GM15510 (cell line): ENCODE measurements around the gene DCDC1.

Experiments
- POLR2A ChIP-seq: IDR thresholded peaks from 3 replicates; pipeline ENCODE4 v1.6.1; 2011; ENCODE audit warnings: borderline replicate concordance; ENCODE audit not compliant: insufficient read length; ENCODE audit errors: extremely low read depth

DCDC1 gene

DNA sequence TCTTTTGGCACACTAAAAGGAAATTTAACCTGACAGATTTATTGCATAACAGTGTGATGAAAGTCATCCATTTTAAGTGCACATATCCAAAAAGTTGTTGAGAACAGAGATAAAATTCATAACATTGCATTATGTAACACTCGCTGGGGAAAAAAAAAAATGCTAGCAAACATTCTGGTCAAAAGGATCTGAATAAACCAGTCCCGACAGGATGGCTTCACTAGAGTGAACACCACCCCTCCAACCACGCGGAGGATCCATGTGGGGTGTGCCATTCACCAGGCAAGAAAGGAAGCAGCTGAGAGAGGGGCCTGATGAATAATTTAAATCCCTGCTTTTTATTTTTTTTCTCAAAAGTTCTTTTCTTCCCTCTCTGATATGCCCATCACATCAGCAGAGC, 258.7 kb downstream of the DCDC1 start:
- no peak for TF ChIP-seq POLR2A

- no peak for TF ChIP-seq POLR2A
These were observed 260.1 kb downstream of the DCDC1 start for GRCh38 chr11:31109446-31109845.

- no peak for TF ChIP-seq POLR2A
These were observed 261.9 kb downstream of the DCDC1 start for GRCh38 chr11:31107649-31108048.

DNA sequence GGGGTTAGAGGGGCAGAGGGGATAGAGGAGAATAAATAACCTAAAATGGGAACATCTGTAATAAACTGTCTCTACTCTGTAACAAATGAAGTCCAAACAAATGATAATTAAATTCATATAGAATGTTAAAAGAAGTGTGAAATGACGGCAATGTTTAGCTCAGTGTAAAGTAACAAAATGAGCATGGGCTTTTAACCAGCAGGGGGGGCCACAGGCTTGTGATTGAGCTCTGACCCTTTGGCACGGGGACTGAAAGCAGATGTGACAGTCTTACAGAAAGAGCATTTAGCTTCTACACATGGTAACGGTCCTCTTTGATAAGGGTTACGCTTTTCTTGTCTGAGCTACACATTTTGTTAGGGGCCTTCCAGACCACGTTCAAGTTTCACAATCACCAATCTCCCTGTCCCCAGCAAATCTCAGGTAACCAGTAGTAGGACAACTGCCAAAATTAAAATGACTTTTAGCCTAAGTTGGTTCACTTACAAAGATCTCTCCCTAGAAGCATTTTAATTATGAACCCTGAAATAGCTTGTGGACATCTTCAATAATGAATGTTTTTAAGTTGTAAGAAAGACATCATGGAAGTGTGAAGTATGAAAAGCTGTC, 262.5 kb downstream of the DCDC1 start:
- TF ChIP-seq POLR2A = no peak

- TF ChIP-seq POLR2A = no peak
These were observed 263.2 kb downstream of the DCDC1 start for GRCh38 chr11:31106326-31106725.

DNA sequence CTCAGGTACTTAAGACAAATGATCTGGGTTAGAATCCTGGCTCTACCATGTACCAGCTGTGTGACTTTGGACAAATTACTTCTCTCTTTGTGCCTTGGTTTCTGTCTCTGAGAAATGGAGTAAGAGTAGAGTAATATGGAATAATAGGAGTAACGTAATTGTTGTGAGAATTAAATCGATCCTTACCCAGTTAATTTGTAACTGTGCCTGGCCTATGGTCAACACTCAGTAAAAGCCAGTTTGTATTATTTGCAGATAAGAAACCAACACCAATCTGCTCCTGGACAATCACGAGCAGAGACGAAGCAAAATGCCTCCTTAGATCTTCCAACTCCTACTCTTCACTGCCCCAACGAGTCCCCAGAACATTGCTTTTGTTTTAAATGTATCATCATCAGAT, 266.7 kb downstream of the DCDC1 start:
- TF ChIP-seq POLR2A = no peak

- TF ChIP-seq POLR2A = no peak
These were observed 267.2 kb downstream of the DCDC1 start for GRCh38 chr11:31102316-31102715.

GRCh38 chr11:31096191-31096805, 273.2 kb downstream of the DCDC1 start:
- TF ChIP-seq POLR2A = no peak

- TF ChIP-seq POLR2A = no peak
These were observed 276.9 kb downstream of the DCDC1 start for GRCh38 chr11:31092638-31093037.

- no peak for TF ChIP-seq POLR2A
These were observed 280.4 kb downstream of the DCDC1 start for GRCh38 chr11:31089117-31089516.

GRCh38 chr11:31069447-31070205, 299.9 kb downstream of the DCDC1 start:
- no peak for TF ChIP-seq POLR2A

- TF ChIP-seq POLR2A = no peak
These were observed 308.7 kb downstream of the DCDC1 start for GRCh38 chr11:31060880-31061279.

GRCh38 chr11:31059529-31059928, 310.0 kb downstream of the DCDC1 start:
- TF ChIP-seq POLR2A = no peak

DNA sequence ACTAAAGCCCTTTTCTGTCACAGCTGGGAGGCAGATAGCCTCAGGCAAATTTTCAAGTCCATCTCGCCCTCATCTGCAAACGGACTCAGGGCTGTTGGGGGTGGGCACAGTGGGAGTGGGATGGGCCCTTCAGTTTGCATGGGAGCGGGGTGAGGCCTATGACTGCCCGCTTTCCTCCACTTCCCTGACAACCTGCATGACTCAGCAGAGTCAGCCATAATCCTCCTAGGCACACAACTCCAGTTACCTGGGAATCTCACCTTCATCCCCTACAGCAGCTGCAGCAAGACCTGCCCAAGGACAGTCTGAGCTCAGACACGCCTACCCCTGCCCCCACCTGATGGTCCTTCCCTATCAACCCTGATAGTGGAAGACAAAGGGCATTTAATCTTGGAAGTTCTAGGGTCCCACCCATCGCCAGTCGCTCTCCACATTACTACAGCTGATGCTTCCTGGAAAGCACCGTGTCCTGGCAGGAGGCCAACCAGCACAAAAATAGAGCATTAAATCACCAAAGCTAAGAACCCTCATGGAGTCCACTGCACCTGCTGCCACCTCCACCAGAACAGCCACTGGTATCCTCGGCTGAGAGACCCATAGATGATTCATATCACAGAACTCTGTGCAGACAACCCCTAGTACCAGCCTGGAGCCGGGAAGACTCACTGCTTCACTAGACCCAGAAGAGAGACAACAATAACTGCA, 319.3 kb downstream of the DCDC1 start:
- TF ChIP-seq POLR2A = no peak

- TF ChIP-seq POLR2A = no peak
These were observed 324.2 kb downstream of the DCDC1 start for GRCh38 chr11:31045335-31045734.
